ENCODE measurements around the gene SLC13A3. TPM values are rescaled to one million over a fixed set of nuclear protein-coding genes. Genes with fewer than 3 reads are reported as not detected.

SLC13A3 gene
- total RNA-seq, 1 donor from 2014 or later: 7.9 TPM

- no peak overlapping the region for H3K4me3 Mint-ChIP-seq
- H3K36me3 Mint-ChIP-seq: no peaks in the 10 kb centered on the region
- no peaks in the 10 kb centered on the region for H3K4me1 Mint-ChIP-seq (ENCODE audit: unreplicated experiment)
- DNase-seq (ENCODE audit: extremely low spot score, unreplicated experiment): peak; percentile 36
- H3K27ac Mint-ChIP-seq: no peak overlapping the region
- H3K27me3 Mint-ChIP-seq: peaks cover 3% of the 10 kb centered on the region
- TF ChIP-seq CTCF (conservative IDR thresholded peaks at IDR 0.05): no peak
- H3K9me3 Mint-ChIP-seq: peaks cover 9% of the 10 kb centered on the region
These were observed 14.7 kb downstream of the SLC13A3 start for GRCh38 chr20:46636514-46636913.

- H3K27ac Mint-ChIP-seq: no peak overlapping the region
- H3K36me3 Mint-ChIP-seq: no peaks in the 10 kb centered on the region
- no peaks in the 10 kb centered on the region for H3K4me1 Mint-ChIP-seq (ENCODE audit: unreplicated experiment)
- H3K4me3 Mint-ChIP-seq: no peak overlapping the region
- peaks cover 9% of the 10 kb centered on the region for H3K9me3 Mint-ChIP-seq
- peak; percentile 24 for DNase-seq (ENCODE audit: extremely low spot score, unreplicated experiment)
- H3K27me3 Mint-ChIP-seq: peaks cover 3% of the 10 kb centered on the region
- no peak for TF ChIP-seq CTCF (conservative IDR thresholded peaks at IDR 0.05)
These were observed 15.6 kb downstream of the SLC13A3 start for GRCh38 chr20:46635514-46636136.

- Mint-ChIP-seq H3K9me3 (peaks cover 9% of the 10 kb centered on the region), H3K27ac (no peak overlapping the region), H3K27me3 (peaks cover 3% of the 10 kb centered on the region), H3K4me1 (ENCODE audit: unreplicated experiment) (no peaks in the 10 kb centered on the region), H3K36me3 (no peaks in the 10 kb centered on the region), H3K4me3 (no peak overlapping the region)
- peak; percentile 36 for DNase-seq (ENCODE audit: extremely low spot score, unreplicated experiment)
- no peak for TF ChIP-seq CTCF (conservative IDR thresholded peaks at IDR 0.05)
These were observed 16.7 kb downstream of the SLC13A3 start for GRCh38 chr20:46634528-46634927.

- Mint-ChIP-seq H3K27ac (no peak overlapping the region), H3K27me3 (peaks cover 3% of the 10 kb centered on the region), H3K9me3 (peaks cover 9% of the 10 kb centered on the region), H3K4me3 (no peak overlapping the region), H3K36me3 (no peaks in the 10 kb centered on the region), H3K4me1 (ENCODE audit: unreplicated experiment) (no peaks in the 10 kb centered on the region)
- peak; percentile 42 for DNase-seq (ENCODE audit: extremely low spot score, unreplicated experiment)
- TF ChIP-seq CTCF (conservative IDR thresholded peaks at IDR 0.05): no peak
These were observed 19.3 kb downstream of the SLC13A3 start for GRCh38 chr20:46631874-46632446.

GRCh38 chr20:46631212-46631869 is 19.9 kb downstream of the SLC13A3 start:
- DNase-seq (ENCODE audit: extremely low spot score, unreplicated experiment): no peak

More at GRCh38 chr20:46631212-46631869, 19.9 kb downstream of the SLC13A3 start:
- TF ChIP-seq CTCF (conservative IDR thresholded peaks at IDR 0.05): no peak
- peaks cover 3% of the 10 kb centered on the region for H3K27me3 Mint-ChIP-seq
- no peak overlapping the region for H3K4me3 Mint-ChIP-seq
- H3K9me3 Mint-ChIP-seq: peaks cover 9% of the 10 kb centered on the region
- no peak overlapping the region for H3K27ac Mint-ChIP-seq
- H3K36me3 Mint-ChIP-seq: no peaks in the 10 kb centered on the region
- H3K4me1 Mint-ChIP-seq (ENCODE audit: unreplicated experiment): no peaks in the 10 kb centered on the region

Data from type B pancreatic cell (in vitro differentiated cells).